IMR-90 (cell line): ENCODE results near the gene C2orf92.

Experiments used
- CTCF ChIP-seq: conservative IDR thresholded peaks from 2 replicates; pipeline ENCODE4 v1.5.1; 2012; ENCODE audit warnings: mild to moderate bottlenecking, low read depth, low read length, improper control_type of control experiment
- FOS ChIP-seq: fragments of 150-350 bp; IDR thresholded peaks from 2 replicates; pipeline ENCODE4 v1.6.1; 2016; ENCODE audit warnings: low read depth, low read length
- POLR2A ChIP-seq: IDR thresholded peaks from 2 replicates; pipeline ENCODE4 v1.6.1; 2012; ENCODE audit warnings: mild to moderate bottlenecking, low read depth, low read length

DNA sequence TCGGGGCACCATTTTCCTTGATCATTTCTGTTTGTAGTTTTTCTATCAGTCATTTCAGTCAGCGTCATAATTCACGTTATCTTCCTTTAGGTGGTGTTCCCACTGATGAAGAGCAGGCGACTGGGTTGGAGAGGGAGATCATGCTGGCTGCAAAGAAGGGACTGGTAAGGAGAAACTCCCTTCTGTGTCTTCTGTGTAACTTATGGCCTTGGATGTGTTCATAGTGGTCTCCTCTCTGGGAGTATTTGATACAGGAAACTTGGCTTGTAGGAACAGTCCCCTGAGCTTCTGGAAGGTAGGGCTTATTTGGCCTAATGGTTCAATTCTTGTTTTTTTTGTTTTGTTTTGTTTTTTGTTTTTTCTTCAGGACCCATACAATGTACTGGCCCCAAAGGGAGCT is 22.5 kb upstream of the C2orf92 start:
- TF ChIP-seq POLR2A (no peak), CTCF (no peak), FOS (no peak)
